Mesothelial cell of epicardium (in vitro differentiated cells): ENCODE measurements around the gene CLDN12. TPM values are rescaled to one million over a fixed set of nuclear protein-coding genes. Genes with fewer than 3 reads are reported as not detected.

Experiments
- DNase-seq, 2 experiments: peaks; one replicate each; pipeline ENCODE4 v3.0.0; 2021; ENCODE audit warnings: low spot score in 2 of 2; ENCODE audit not compliant: unreplicated experiment in 2 of 2
- H3K27ac Mint-ChIP-seq: 2 replicates; pipeline ENCODE4 v1.8.0; 2021; ENCODE audit warnings: mixed read lengths
- H3K27me3 Mint-ChIP-seq: 2 replicates; pipeline ENCODE4 v1.8.0; 2021; ENCODE audit warnings: low read depth, mixed read lengths
- H3K36me3 Mint-ChIP-seq: 2 replicates; pipeline ENCODE4 v1.8.0; 2021; ENCODE audit warnings: mixed read lengths
- H3K4me1 Mint-ChIP-seq: 2 replicates; pipeline ENCODE4 v1.8.0; 2021; ENCODE audit warnings: mixed read lengths
- H3K4me3 Mint-ChIP-seq: 2 replicates; pipeline ENCODE4 v1.8.0; 2021; ENCODE audit warnings: mild to moderate bottlenecking, moderate library complexity, mixed read lengths
- H3K9me3 Mint-ChIP-seq: 2 replicates; pipeline ENCODE4 v1.8.0; 2021; ENCODE audit warnings: mixed read lengths
- total RNA-seq: library from RNA; stranded (reverse); gene quantifications from 3 replicates; pipeline ENCODE4 v1.2.1, GENCODE V29; 2021
- TF ChIP-seq, protein P1 (sequence below): fragments of 200-600 bp; sonication (generic); IDR thresholded peaks from one replicate; pipeline ENCODE4 v1.5.0; 2021; ENCODE audit warnings: antibody characterized with exemption; ENCODE audit not compliant: unreplicated experiment

Gene CLDN12
- total RNA-seq, 1 donor from 2014 or later: 33.1 TPM

DNA sequence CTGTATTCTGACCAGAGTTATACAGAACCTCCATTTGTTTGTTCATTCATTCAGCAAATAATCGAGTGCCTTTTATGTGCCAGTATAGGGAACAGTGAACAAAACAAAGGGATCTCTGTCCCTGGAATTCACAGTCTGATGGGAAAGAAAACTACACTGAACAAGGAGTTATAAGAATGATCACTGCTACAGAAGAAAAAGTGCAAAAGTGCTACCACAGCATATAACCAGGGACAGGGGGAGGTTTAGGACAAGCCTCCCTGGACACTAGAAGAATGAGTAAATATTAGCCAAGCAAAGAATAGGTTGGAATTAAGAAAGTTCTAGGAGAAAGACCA, 4.2 kb downstream of the CLDN12 start:
- Mint-ChIP-seq H3K4me3 (no peak overlapping the region), H3K4me1 (peaks cover 11% of the 10 kb centered on the region), H3K36me3 (peaks cover 25% of the 10 kb centered on the region), H3K9me3 (no peaks in the 10 kb centered on the region), H3K27ac (no peak overlapping the region), H3K27me3 (no peaks in the 10 kb centered on the region)
- TF ChIP-seq, protein P1, sequence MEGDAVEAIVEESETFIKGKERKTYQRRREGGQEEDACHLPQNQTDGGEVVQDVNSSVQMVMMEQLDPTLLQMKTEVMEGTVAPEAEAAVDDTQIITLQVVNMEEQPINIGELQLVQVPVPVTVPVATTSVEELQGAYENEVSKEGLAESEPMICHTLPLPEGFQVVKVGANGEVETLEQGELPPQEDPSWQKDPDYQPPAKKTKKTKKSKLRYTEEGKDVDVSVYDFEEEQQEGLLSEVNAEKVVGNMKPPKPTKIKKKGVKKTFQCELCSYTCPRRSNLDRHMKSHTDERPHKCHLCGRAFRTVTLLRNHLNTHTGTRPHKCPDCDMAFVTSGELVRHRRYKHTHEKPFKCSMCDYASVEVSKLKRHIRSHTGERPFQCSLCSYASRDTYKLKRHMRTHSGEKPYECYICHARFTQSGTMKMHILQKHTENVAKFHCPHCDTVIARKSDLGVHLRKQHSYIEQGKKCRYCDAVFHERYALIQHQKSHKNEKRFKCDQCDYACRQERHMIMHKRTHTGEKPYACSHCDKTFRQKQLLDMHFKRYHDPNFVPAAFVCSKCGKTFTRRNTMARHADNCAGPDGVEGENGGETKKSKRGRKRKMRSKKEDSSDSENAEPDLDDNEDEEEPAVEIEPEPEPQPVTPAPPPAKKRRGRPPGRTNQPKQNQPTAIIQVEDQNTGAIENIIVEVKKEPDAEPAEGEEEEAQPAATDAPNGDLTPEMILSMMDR: no peak
- no peak for DNase-seq

- no peak for DNase-seq
Measured at GRCh38 chr7:90408142-90408541, 4.9 kb downstream of the CLDN12 start.

DNA sequence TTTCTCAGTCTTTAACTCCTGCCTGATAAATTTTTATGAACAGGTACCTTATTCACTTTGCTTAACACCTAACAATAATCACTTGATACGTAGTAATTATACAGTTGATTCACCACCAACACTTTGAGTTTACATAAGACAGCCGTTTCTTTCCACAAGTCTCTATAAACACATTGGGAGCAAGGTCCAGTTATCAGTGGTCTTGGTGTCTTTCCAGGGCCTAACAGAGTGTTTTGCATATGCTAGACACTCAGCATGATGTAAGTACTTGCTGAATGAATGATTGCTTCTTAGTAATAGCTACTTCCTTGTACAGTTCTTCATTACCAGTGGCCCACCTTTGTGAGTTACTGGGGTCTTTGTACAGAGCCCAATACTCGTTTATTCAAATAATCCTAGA, 6.4 kb downstream of the CLDN12 start:
- Mint-ChIP-seq H3K9me3 (no peaks in the 10 kb centered on the region), H3K36me3 (peaks cover 31% of the 10 kb centered on the region), H3K4me3 (no peak overlapping the region), H3K4me1 (no peaks in the 10 kb centered on the region), H3K27ac (no peak overlapping the region), H3K27me3 (no peaks in the 10 kb centered on the region)
- TF ChIP-seq, protein P1: no peak
- no peak for DNase-seq

More at GRCh38 chr7:90408142-90408541, 4.9 kb downstream of the CLDN12 start:
- H3K9me3 Mint-ChIP-seq: no peaks in the 10 kb centered on the region
- H3K4me1 Mint-ChIP-seq: peaks cover 7% of the 10 kb centered on the region
- H3K27me3 Mint-ChIP-seq: no peaks in the 10 kb centered on the region
- TF ChIP-seq, protein P1: no peak
- no peak overlapping the region for H3K4me3 Mint-ChIP-seq
- no peak overlapping the region for H3K27ac Mint-ChIP-seq
- H3K36me3 Mint-ChIP-seq: peaks cover 29% of the 10 kb centered on the region

GRCh38 chr7:90411510-90411909, 8.2 kb downstream of the CLDN12 start:
- Mint-ChIP-seq H3K27me3 (no peaks in the 10 kb centered on the region), H3K36me3 (peaks cover 29% of the 10 kb centered on the region), H3K4me1 (no peaks in the 10 kb centered on the region), H3K9me3 (no peaks in the 10 kb centered on the region), H3K4me3 (no peak overlapping the region), H3K27ac (no peak overlapping the region)
- DNase-seq: no peak
- TF ChIP-seq, protein P1: no peak

- no peak overlapping the region for H3K4me3 Mint-ChIP-seq
- no peaks in the 10 kb centered on the region for H3K27me3 Mint-ChIP-seq
- no peaks in the 10 kb centered on the region for H3K4me1 Mint-ChIP-seq
- TF ChIP-seq, protein P1: no peak
- H3K36me3 Mint-ChIP-seq: peaks cover 25% of the 10 kb centered on the region
- no peaks in the 10 kb centered on the region for H3K9me3 Mint-ChIP-seq
- H3K27ac Mint-ChIP-seq: no peak overlapping the region
- DNase-seq: no peak
Measured at GRCh38 chr7:90412458-90413184, 9.4 kb downstream of the CLDN12 start.

GRCh38 chr7:90413185-90413528, 9.9 kb downstream of the CLDN12 start:
- Mint-ChIP-seq H3K4me3 (no peak overlapping the region), H3K27me3 (no peaks in the 10 kb centered on the region), H3K4me1 (no peaks in the 10 kb centered on the region), H3K36me3 (peaks cover 20% of the 10 kb centered on the region), H3K9me3 (no peaks in the 10 kb centered on the region), H3K27ac (no peak overlapping the region)
- no peak for DNase-seq
- TF ChIP-seq, protein P1: no peak
